ENCODE results near the gene FAM13A. TPM values are rescaled to one million over a fixed set of nuclear protein-coding genes. Genes with fewer than 3 reads are reported as not detected.

Gene FAM13A
- polyA plus RNA-seq, 1 donor from 2014 or later, result 4.0 TPM

- Histone ChIP-seq H3K27ac (ENCODE audit: low read length) (no peak overlapping the region), H3K9ac (ENCODE audit: low read length) (no peak overlapping the region), H4K20me1 (ENCODE audit: insufficient read depth) (no peaks in the 10 kb centered on the region), H3K9me2 (ENCODE audit: insufficient read depth, low read length) (no peaks in the 10 kb centered on the region), H3F3A (ENCODE audit: insufficient read depth, low read length, poor library complexity, severe bottlenecking) (no peaks in the 10 kb centered on the region), H3K79me2 (replicated peaks; ENCODE audit: insufficient read depth, low read length) (no peaks in the 10 kb centered on the region), H3K4me2 (ENCODE audit: low read length) (no peak overlapping the region), H3K4me3 (ENCODE audit: low read length) (no peak overlapping the region), H3K27me3 (ENCODE audit: insufficient read depth, low read depth, low read length) (no peaks in the 10 kb centered on the region), H3K9me3 (ENCODE audit: low read length) (no peaks in the 10 kb centered on the region), H2AFZ (ENCODE audit: low read depth, low read length) (no peak overlapping the region), H3K36me3 (ENCODE audit: insufficient read depth, low read length) (no peaks in the 10 kb centered on the region)
- TF ChIP-seq REST (IDR thresholded peaks at IDR 0.05; ENCODE audit: borderline replicate concordance) (no peak), TAF1 (IDR thresholded peaks at IDR 0.05; ENCODE audit: low read depth) (no peak), POLR2AphosphoS5 (IDR thresholded peaks at IDR 0.05) (no peak), MXI1 (conservative IDR thresholded peaks at IDR 0.05; ENCODE audit: poor library complexity, severe bottlenecking) (no peak), SMC3 (conservative IDR thresholded peaks at IDR 0.05; ENCODE audit: poor library complexity) (no peak), EP300 (conservative IDR thresholded peaks at IDR 0.05; ENCODE audit: poor library complexity, severe bottlenecking) (no peak), EZH2 (IDR thresholded peaks at IDR 0.05; ENCODE audit: borderline replicate concordance, insufficient read depth, low read length, poor library complexity, severe bottlenecking) (no peak), RAD21 (conservative IDR thresholded peaks at IDR 0.05) (no peak)
- TF ChIP-seq, protein P1, sequence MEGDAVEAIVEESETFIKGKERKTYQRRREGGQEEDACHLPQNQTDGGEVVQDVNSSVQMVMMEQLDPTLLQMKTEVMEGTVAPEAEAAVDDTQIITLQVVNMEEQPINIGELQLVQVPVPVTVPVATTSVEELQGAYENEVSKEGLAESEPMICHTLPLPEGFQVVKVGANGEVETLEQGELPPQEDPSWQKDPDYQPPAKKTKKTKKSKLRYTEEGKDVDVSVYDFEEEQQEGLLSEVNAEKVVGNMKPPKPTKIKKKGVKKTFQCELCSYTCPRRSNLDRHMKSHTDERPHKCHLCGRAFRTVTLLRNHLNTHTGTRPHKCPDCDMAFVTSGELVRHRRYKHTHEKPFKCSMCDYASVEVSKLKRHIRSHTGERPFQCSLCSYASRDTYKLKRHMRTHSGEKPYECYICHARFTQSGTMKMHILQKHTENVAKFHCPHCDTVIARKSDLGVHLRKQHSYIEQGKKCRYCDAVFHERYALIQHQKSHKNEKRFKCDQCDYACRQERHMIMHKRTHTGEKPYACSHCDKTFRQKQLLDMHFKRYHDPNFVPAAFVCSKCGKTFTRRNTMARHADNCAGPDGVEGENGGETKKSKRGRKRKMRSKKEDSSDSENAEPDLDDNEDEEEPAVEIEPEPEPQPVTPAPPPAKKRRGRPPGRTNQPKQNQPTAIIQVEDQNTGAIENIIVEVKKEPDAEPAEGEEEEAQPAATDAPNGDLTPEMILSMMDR (IDR thresholded peaks at IDR 0.05; ENCODE audit: poor library complexity, severe bottlenecking), result no peak
Observed at GRCh38 chr4:88811904-88812303, 245.1 kb downstream of the FAM13A start.

DNA sequence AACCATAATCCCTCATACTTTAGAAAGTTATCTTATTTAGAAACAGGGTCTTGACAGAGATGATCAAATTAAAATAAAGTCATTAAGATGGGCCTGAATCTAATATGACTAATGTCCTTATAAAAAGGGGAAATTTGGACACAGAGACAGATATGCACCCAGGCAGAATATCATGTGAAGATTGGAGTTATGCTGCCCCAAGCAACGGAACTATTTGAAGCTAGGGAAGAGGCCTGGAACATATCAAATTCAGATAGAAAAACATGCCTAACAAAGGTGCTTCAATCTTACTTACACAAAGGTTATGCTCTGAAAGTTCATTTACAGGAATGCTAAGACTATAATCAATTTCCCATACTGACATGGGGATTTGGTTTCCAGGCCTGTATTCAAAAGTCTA is 246.7 kb downstream of the FAM13A start:
- Histone ChIP-seq H3K27ac (ENCODE audit: low read length) (no peak overlapping the region), H4K20me1 (ENCODE audit: insufficient read depth) (no peaks in the 10 kb centered on the region), H3K9me2 (ENCODE audit: insufficient read depth, low read length) (no peaks in the 10 kb centered on the region), H2AFZ (ENCODE audit: low read depth, low read length) (no peak overlapping the region), H3F3A (ENCODE audit: insufficient read depth, low read length, poor library complexity, severe bottlenecking) (no peaks in the 10 kb centered on the region), H3K4me2 (ENCODE audit: low read length) (no peak overlapping the region), H3K36me3 (ENCODE audit: insufficient read depth, low read length) (no peaks in the 10 kb centered on the region), H3K9ac (ENCODE audit: low read length) (no peak overlapping the region), H3K79me2 (replicated peaks; ENCODE audit: insufficient read depth, low read length) (no peaks in the 10 kb centered on the region), H3K27me3 (ENCODE audit: insufficient read depth, low read depth, low read length) (no peaks in the 10 kb centered on the region), H3K4me3 (ENCODE audit: low read length) (no peak overlapping the region), H3K9me3 (ENCODE audit: low read length) (no peaks in the 10 kb centered on the region)
- TF ChIP-seq, protein P1 (IDR thresholded peaks at IDR 0.05; ENCODE audit: poor library complexity, severe bottlenecking), result no peak
- TF ChIP-seq TAF1 (IDR thresholded peaks at IDR 0.05; ENCODE audit: low read depth) (no peak), EP300 (conservative IDR thresholded peaks at IDR 0.05; ENCODE audit: poor library complexity, severe bottlenecking) (no peak), RAD21 (conservative IDR thresholded peaks at IDR 0.05) (no peak), EZH2 (IDR thresholded peaks at IDR 0.05; ENCODE audit: borderline replicate concordance, insufficient read depth, low read length, poor library complexity, severe bottlenecking) (no peak), MXI1 (conservative IDR thresholded peaks at IDR 0.05; ENCODE audit: poor library complexity, severe bottlenecking) (no peak), POLR2AphosphoS5 (IDR thresholded peaks at IDR 0.05) (no peak), REST (IDR thresholded peaks at IDR 0.05; ENCODE audit: borderline replicate concordance) (no peak)
